DOHH2 (cell line): Measurements from ENCODE around the gene EDARADD.

Experiments
- EZH2phosphoT487 ChIP-seq: fragments of 200-600 bp; sonication (generic); IDR thresholded peaks from 2 replicates; pipeline ENCODE4 v1.6.1; 2017; ENCODE audit warnings: borderline replicate concordance, mild to moderate bottlenecking, antibody characterized with exemption, low read length, moderate library complexity, mixed read lengths
- TF ChIP-seq, protein P1 (sequence below): fragments of 200-600 bp; sonication (generic); IDR thresholded peaks from one replicate; pipeline ENCODE4 v1.5.1; 2014; ENCODE audit warnings: antibody characterized with exemption, mild to moderate bottlenecking, low read depth, low read length; ENCODE audit not compliant: poor library complexity, severe bottlenecking

DNA sequence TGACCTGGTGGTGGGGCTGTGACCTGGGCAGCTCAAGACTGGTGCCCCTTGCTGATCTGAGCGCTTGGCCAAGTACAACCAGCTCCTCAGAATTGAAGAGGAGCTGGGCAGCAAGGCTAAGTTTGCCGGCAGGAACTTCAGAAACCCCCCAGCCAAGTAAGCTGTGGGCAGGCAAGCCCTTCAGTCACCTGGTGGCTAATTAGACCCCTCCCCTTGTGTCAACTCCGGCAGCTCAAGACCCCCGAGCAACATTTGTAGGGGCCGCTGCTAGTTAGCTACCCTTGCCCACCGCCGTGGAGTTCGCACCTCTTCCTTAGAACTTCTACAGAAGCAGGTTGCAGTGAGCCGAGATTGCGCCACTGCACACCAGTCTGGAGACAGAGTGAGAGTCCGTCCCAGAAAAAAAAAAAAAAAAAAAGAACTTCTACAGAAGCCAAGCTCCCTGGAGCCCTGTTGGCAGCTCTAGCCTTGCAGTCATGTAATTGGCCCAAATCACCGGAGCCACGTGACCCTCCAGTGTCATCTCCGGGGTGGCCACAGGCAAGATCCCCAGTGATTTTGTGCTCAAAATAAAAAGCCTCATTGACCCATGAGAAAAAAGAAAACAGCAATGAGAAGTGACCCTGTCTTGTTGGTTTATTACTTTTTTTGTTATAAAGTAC, 90.4 kb downstream of the EDARADD start:
- TF ChIP-seq, protein P1, sequence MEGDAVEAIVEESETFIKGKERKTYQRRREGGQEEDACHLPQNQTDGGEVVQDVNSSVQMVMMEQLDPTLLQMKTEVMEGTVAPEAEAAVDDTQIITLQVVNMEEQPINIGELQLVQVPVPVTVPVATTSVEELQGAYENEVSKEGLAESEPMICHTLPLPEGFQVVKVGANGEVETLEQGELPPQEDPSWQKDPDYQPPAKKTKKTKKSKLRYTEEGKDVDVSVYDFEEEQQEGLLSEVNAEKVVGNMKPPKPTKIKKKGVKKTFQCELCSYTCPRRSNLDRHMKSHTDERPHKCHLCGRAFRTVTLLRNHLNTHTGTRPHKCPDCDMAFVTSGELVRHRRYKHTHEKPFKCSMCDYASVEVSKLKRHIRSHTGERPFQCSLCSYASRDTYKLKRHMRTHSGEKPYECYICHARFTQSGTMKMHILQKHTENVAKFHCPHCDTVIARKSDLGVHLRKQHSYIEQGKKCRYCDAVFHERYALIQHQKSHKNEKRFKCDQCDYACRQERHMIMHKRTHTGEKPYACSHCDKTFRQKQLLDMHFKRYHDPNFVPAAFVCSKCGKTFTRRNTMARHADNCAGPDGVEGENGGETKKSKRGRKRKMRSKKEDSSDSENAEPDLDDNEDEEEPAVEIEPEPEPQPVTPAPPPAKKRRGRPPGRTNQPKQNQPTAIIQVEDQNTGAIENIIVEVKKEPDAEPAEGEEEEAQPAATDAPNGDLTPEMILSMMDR = no peak
- TF ChIP-seq EZH2phosphoT487 = no peak
